ENCODE data around the gene MEPE. TPM values are rescaled to one million over a fixed set of nuclear protein-coding genes. Genes with fewer than 3 reads are reported as not detected.

The MEPE gene
- total and polyA plus RNA-seq, 2 of the 8 experiments (the other 6 are each of a cell fraction or from before 2014, with no cell fraction given): not detected

GRCh38 chr4:87823200-87823599 is 9.6 kb upstream of the MEPE start:
- CTCF ChIA-PET (ENCODE audit: partially characterized antibody): interaction anchor here (0.6 to 4.0 kb wide), 3 partner anchors 15 to 82 kb away, joined by 3 to 37 read pairs (median 16); no protein-coding TSS in a partner anchor
- TF ChIP-seq SUZ12 (IDR thresholded peaks at IDR 0.05; ENCODE audit: low read length) (no peak), SIRT6 (IDR thresholded peaks at IDR 0.05; ENCODE audit: low read length) (no peak), TAF1 (IDR thresholded peaks at IDR 0.05; ENCODE audit: low read depth, low read length) (no peak)
- no peak overlapping the region for H2BK20ac ChIP-seq (ENCODE audit: low read length)
- H3K36me3 ChIP-seq (ENCODE audit: control insufficient read depth in 2 of 4, insufficient read depth in 4 of 4, low read length in 3 of 4): no peaks in the 10 kb centered on the region
- H4K91ac ChIP-seq (replicated peaks; ENCODE audit: insufficient read length, low read length): no peak overlapping the region
- no peak overlapping the region for H3K4ac ChIP-seq (replicated peaks; ENCODE audit: insufficient read length, low read depth, low read length)
- H2BK5ac ChIP-seq (ENCODE audit: low read depth, low read length): no peak overlapping the region; the same call in 1 of the 2 replicates
- no peaks in the 10 kb centered on the region; a peak in 1 of 7 replicates for H3K27me3 ChIP-seq (replicated peaks in 1 of 4; ENCODE audit: control insufficient read depth in 3 of 4, extremely low read depth in 1 of 4, insufficient read depth in 3 of 4, low read length in 3 of 4)
- H3K79me1 ChIP-seq (ENCODE audit: low read depth, low read length): no peaks in the 10 kb centered on the region
- POLR2A ChIA-PET (ENCODE audit: partially characterized antibody): no interaction called here
- H2BK120ac ChIP-seq (replicated peaks; ENCODE audit: low read depth, low read length): no peak overlapping the region
- no peaks in the 10 kb centered on the region for H3K79me2 ChIP-seq (ENCODE audit: control insufficient read depth in 1 of 2, insufficient read depth in 2 of 2, low read length in 2 of 2)
- no peaks in the 10 kb centered on the region; the same call in 1 of the 2 replicates for H3K23me2 ChIP-seq (ENCODE audit: low read depth, low read length)
- no peak overlapping the region for H3K23ac ChIP-seq (ENCODE audit: insufficient read length)
- no peak for FAIRE-seq
- DNase-seq (ENCODE audit: low read depth in 1 of 2, low spot score in 2 of 2): no peak
- no peaks in the 10 kb centered on the region for H4K20me1 ChIP-seq (replicated peaks in 1 of 2; ENCODE audit: control insufficient read depth in 1 of 2, insufficient read depth in 2 of 2, low read length in 2 of 2)
- H2AK5ac ChIP-seq (ENCODE audit: low read depth, low read length): no peak overlapping the region; the same call in 1 of the 2 replicates
- no peak overlapping the region for H2AFZ ChIP-seq (ENCODE audit: low read length)
- no peak overlapping the region for H4K8ac ChIP-seq (ENCODE audit: extremely low read depth, insufficient read depth, low read length)
- peaks cover 0 to 3% (median 2%) of the 10 kb centered on the region in 4 experiments; a peak in 3 of 7 replicates for H3K4me1 ChIP-seq (replicated peaks in 1 of 4; ENCODE audit: control insufficient read depth in 3 of 4, insufficient read depth in 4 of 4, low read length in 3 of 4)
- WGBS, 2 experiments (ENCODE audit: extremely low coverage in 1 of 2, insufficient coverage in 1 of 2, insufficient read length in 1 of 2, insufficient replicate concordance in 2 of 2, low coverage in 1 of 2, low lambda C conversion rate in 2 of 2, missing lambda C conversion rate in 1 of 2): 86% methylated on average over 4 of the region's 4 CpGs; no CpG with 5 or more reads in 1 of the 2 experiments
- H3K18ac ChIP-seq (ENCODE audit: extremely low read depth, low read length): no peak overlapping the region
- H3K9ac ChIP-seq (replicated peaks in 1 of 4; ENCODE audit: extremely low read depth in 1 of 4, low read depth in 3 of 4, low read length in 3 of 4): no peak overlapping the region
- peaks cover 0 to 3% of the 10 kb centered on the region in 2 experiments; a peak in 1 of 4 replicates for H3K9me3 ChIP-seq (ENCODE audit: insufficient read depth in 2 of 2, low read depth in 1 of 2, low read length in 1 of 2)
- H2BK15ac ChIP-seq (ENCODE audit: low read length): no peak overlapping the region
- no peak overlapping the region for H3K56ac ChIP-seq (replicated peaks; ENCODE audit: insufficient read length, low read depth, low read length)
- no peak overlapping the region for H2BK12ac ChIP-seq (ENCODE audit: low read depth, low read length)
- H3K4me3 ChIP-seq (ENCODE audit: extremely low read depth in 1 of 4, insufficient read depth in 2 of 4, low read depth in 3 of 4, low read length in 4 of 4): no peak overlapping the region
- no peak overlapping the region for H3K4me2 ChIP-seq (ENCODE audit: insufficient read depth in 1 of 2, low read depth in 2 of 2, low read length in 2 of 2)
- no peak overlapping the region for H3K14ac ChIP-seq (ENCODE audit: insufficient read length)
- H4K5ac ChIP-seq (ENCODE audit: insufficient read length, low read depth, low read length): no peak overlapping the region
- H3K27ac ChIP-seq (ENCODE audit: low read depth, low read length): no peak overlapping the region
